ENCODE measurements around the gene GSTA5. TPM values are rescaled to one million over a fixed set of nuclear protein-coding genes. Genes with fewer than 3 reads are reported as not detected.
"Not testable (repeated sequence)": the region's sequence is repeated elsewhere in the genome, so short reads cannot be mapped to it uniquely, and the experiment has no call there.

The GSTA5 gene
- total RNA-seq = not detected in 2 replicates

- no peak for DNase-seq (ENCODE audit: low read depth in 2 of 2)
Measured at GRCh38 chr6:52840763-52841585, at the start of gene GSTA5. GSTA5 (minus strand) TSS chr6:52840813.

GRCh38 chr6:52890018-52890417, 49.4 kb upstream of the GSTA5 start:
- no peak for DNase-seq (ENCODE audit: low read depth in 2 of 2)

- no peak for DNase-seq (ENCODE audit: low read depth in 2 of 2)
Measured at GRCh38 chr6:52887910-52888524, 47.4 kb upstream of the GSTA5 start.

- DNase-seq (ENCODE audit: low read depth in 2 of 2) = peak; percentile 54 to 73
Measured at GRCh38 chr6:52881996-52882841, 41.6 kb upstream of the GSTA5 start.

GRCh38 chr6:52881662-52881995, 41.0 kb upstream of the GSTA5 start:
- DNase-seq (ENCODE audit: low read depth in 2 of 2) = no peak

GRCh38 chr6:52877786-52878185, 37.2 kb upstream of the GSTA5 start:
- no peak for DNase-seq (ENCODE audit: low read depth in 2 of 2)

- DNase-seq (ENCODE audit: low read depth in 2 of 2) = peak in 1 of 2 donors; percentile 15
Measured at GRCh38 chr6:52877168-52877567, 36.6 kb upstream of the GSTA5 start.

GRCh38 chr6:52876056-52876787, 35.6 kb upstream of the GSTA5 start:
- DNase-seq (ENCODE audit: low read depth in 2 of 2) = no peak

- no peak for DNase-seq (ENCODE audit: low read depth in 2 of 2)
Measured at GRCh38 chr6:52872031-52872430, 31.4 kb upstream of the GSTA5 start.

GRCh38 chr6:52871621-52872020, 31.0 kb upstream of the GSTA5 start:
- DNase-seq (ENCODE audit: low read depth in 2 of 2) = no peak

- not testable (repeated sequence) for DNase-seq (ENCODE audit: low read depth in 2 of 2)
Measured at GRCh38 chr6:52870335-52871091, 29.9 kb upstream of the GSTA5 start.

- DNase-seq (ENCODE audit: low read depth in 2 of 2) = not testable (repeated sequence)
Measured at GRCh38 chr6:52868899-52869298, 28.3 kb upstream of the GSTA5 start.

GRCh38 chr6:52868240-52868639, 27.6 kb upstream of the GSTA5 start:
- DNase-seq (ENCODE audit: low read depth in 2 of 2) = no peak

- not testable (repeated sequence) for DNase-seq (ENCODE audit: low read depth in 2 of 2)
Measured at GRCh38 chr6:52861151-52861550, 20.5 kb upstream of the GSTA5 start.

- DNase-seq (ENCODE audit: low read depth in 2 of 2) = no peak
Measured at GRCh38 chr6:52858416-52858815, 17.8 kb upstream of the GSTA5 start.

GRCh38 chr6:52856137-52856536, 15.5 kb upstream of the GSTA5 start:
- DNase-seq (ENCODE audit: low read depth in 2 of 2) = not testable (repeated sequence)

- no peak for DNase-seq (ENCODE audit: low read depth in 2 of 2)
Measured at GRCh38 chr6:52849137-52849536, 8.5 kb upstream of the GSTA5 start.

- DNase-seq (ENCODE audit: low read depth in 2 of 2) = no peak
Measured at GRCh38 chr6:52846002-52846401, 5.4 kb upstream of the GSTA5 start.

- DNase-seq (ENCODE audit: low read depth in 2 of 2) = no peak
Measured at GRCh38 chr6:52843605-52844004, 3.0 kb upstream of the GSTA5 start.

GRCh38 chr6:52839124-52840055, 1.2 kb downstream of the GSTA5 start:
- peak; percentile 59 to 66 for DNase-seq (ENCODE audit: low read depth in 2 of 2)
